Choroid plexus epithelial cell (primary cell): Measurements from ENCODE around the gene RPL38.
A peak's percentile ranks its signal among the peaks of the same experiment; 100 is the strongest.

Experiments
- DNase-seq: peaks from one replicate; pipeline ENCODE4 v3.0.0-alpha.2; 2010; ENCODE audit warnings: low read depth
- H3K4me3 ChIP-seq: 2 replicates; pipeline ENCODE4 v1.5.1; 2011; ENCODE audit warnings: low read depth, mild to moderate bottlenecking, control low read depth, low read length, moderate library complexity
- TF ChIP-seq, protein P1 (sequence below): conservative IDR thresholded peaks from 2 replicates; pipeline ENCODE4 v1.5.1; 2011; ENCODE audit warnings: low read depth, mild to moderate bottlenecking, control low read depth, inconsistent platforms, low read length, moderate library complexity

RPL38 gene

DNA sequence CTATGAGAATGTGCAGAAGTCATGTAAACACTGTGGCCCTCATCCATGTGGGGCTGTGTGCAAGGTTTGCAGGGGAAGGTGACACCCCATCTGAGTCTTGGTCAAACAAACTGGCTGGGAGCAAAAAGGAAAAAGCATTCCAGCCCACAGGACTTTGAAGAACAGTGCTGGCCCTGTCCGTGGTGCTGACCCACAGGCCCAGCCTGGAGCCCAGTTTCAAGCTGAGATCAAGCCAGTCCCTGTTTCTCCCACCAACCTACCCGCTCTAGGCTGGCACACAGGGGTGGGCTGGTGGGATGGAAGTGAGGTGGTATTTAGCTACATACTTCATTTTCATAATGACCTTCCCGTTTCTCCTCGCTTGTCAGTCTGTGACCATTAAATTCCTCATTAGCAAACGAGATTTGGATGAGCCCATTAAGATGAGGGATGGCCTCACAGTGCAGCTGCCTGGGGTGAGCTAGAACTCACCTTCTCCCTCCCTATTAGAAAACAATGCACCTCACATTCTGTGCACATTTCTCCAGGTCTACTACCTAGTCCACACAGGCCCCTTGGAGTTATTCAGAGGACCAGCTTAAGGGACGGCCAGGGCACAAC lies 12.6 kb upstream of the RPL38 start:
- DNase-seq, result no peak
- TF ChIP-seq, protein P1, sequence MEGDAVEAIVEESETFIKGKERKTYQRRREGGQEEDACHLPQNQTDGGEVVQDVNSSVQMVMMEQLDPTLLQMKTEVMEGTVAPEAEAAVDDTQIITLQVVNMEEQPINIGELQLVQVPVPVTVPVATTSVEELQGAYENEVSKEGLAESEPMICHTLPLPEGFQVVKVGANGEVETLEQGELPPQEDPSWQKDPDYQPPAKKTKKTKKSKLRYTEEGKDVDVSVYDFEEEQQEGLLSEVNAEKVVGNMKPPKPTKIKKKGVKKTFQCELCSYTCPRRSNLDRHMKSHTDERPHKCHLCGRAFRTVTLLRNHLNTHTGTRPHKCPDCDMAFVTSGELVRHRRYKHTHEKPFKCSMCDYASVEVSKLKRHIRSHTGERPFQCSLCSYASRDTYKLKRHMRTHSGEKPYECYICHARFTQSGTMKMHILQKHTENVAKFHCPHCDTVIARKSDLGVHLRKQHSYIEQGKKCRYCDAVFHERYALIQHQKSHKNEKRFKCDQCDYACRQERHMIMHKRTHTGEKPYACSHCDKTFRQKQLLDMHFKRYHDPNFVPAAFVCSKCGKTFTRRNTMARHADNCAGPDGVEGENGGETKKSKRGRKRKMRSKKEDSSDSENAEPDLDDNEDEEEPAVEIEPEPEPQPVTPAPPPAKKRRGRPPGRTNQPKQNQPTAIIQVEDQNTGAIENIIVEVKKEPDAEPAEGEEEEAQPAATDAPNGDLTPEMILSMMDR, result no peak
- H3K4me3 ChIP-seq, result no peak overlapping the region

DNA sequence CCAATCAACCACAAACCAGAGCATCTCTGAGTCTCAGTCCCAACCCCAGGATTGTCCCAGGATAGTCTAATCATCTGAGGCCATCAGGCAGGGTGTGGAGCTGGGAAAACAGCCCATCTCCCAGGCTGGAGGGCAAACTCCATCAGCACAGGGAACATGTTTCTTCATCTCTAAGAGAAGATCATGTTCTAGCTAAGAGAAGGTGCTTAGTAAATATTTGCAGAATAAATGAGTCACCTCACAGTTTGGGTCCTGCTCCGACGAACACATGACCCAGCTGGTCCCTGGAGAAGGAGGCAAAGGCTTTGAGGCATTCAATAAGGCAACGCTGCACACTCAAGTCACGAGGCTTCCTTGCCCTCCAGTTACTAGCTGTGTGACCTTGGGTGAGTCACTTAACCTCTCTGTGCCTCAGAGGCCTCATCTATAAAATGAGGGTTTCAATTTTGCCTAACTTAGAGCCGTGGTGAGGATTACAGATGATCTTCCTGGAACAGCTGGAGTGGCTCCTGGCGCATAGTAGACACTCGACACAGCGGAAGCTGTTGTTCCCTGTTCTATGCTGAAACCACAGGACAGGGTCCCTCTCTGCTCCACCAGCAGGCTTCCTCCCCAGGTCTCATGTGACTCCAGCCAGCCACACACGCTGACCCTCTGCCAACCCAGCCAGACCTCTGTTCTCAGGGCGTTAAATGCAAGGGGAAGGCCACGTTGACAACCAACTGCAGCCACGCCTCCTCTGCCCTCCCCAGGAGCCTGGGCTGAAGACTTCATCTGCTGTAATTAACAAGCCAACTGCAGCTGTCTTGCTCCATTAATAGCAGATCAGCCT lies 10.3 kb upstream of the RPL38 start:
- no peak overlapping the region for H3K4me3 ChIP-seq
- TF ChIP-seq, protein P1, result no peak
- peak; percentile 75 for DNase-seq

DNA sequence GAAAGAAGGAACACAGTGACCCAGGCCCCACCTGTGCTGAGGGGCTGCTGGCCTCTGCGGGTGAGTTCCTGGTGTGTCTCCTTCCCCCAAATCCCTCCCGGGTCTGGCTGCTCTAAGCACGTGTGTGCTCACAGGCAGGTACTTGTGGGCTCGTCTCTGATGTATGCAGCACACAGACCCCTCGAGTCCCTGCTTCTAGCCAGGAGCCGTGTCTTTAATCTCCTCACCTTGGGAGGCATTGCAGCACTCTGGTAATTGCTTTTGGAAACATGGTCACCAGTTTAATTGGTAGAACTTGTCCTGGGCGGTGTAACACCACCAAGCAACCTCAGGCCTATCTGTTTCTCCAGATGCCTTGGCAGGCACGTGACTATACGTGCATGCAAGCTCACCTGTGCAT lies 8.8 kb upstream of the RPL38 start:
- H3K4me3 ChIP-seq, result no peak overlapping the region
- no peak for DNase-seq
- TF ChIP-seq, protein P1, result no peak

DNA sequence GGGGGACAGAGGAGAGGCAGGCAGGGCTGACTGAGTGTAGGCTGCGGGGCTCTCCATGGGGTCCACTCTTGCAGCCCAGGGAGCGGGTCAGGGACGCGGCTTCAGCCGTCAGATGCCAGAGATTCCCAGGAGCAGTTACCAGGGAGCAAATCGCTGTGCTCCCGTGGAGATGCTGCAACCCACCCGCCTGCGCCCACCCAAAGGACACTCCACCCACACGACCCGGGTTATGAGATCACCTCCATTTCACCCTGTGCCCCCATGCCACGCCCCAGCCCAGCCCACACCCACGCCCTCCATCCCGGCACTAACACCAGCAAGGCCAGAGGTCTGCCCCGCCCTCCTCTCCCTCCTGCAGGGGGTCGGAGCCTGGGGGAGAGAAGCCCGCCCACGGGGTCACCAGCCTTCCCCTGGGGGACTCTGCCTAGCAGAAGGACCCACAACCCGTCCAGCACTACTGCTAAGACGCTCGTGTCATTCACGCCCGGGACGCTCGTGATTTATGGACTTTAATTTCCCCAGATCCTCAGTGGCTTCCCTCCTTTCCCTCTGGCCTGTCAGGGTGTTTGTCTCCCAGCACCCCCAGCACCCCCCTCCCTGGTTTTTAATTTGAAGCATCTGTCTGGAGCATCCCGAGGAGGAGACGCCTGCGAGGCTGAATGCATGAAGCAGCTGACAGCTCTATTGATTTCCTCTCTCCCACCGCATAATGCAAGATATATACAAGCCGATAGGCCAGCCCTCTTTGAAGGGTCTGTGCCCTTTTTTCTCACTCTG lies 6.7 kb upstream of the RPL38 start:
- H3K4me3 ChIP-seq, result no peak overlapping the region
- no peak for DNase-seq
- TF ChIP-seq, protein P1, result no peak

DNA sequence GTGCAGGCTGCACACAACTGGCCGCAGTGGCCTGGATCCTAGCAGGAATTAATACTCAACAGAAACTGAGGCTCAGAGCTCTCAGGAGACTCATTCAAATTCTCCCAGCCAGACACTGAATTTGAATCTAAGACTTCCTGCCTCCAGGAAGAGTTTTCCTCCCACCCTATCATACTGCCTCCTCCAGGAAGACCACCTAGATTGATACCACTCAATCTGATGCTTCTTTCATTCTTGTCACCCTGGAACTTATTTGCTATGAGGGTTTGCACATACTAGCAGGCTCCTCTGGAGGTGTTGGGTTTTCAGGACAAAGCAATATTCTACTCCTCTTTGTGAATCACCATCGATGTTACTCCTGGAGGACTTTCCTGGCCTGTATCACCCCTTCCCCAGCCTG lies 5.7 kb upstream of the RPL38 start:
- DNase-seq, result no peak
- H3K4me3 ChIP-seq, result no peak overlapping the region
- TF ChIP-seq, protein P1, result no peak

DNA sequence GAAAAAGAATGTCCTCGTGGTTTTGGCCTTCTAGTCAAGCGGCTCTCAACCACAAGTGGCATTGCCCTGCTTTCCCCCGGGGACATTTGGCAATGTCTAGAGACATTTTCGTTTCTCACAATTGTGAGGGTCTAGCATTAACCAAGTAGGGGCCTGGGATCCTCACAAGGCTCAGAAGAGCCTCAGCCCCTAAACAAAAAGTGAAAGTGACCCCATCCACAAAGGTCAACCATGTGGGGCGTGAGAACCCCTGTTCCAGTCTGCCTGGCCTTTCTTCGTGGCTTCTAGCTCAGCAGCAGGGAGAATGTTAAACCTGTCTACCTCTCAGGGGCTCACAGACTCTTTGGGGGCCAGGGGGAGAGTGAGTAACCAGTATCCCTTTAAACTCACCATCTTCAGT lies 4.8 kb upstream of the RPL38 start:
- DNase-seq, result no peak
- TF ChIP-seq, protein P1, result no peak
- no peak overlapping the region for H3K4me3 ChIP-seq
